Calu3 (cell line): ENCODE data around the gene GHSR. TPM values are rescaled to one million over a fixed set of nuclear protein-coding genes. Genes with fewer than 3 reads are reported as not detected.

Source experiments
- BruUV-seq: library from RNA; stranded (reverse); fragments of 400-500 nt; replicated peaks from 2 replicates; lab custom pipeline; 2021; lab: Mats Ljungman, UMichigan
- CTCF ChIA-PET: fragments of 300-600 bp; sonication (Branson Sonifier 250); formaldehyde crosslinking; loops from one replicate; lab custom pipeline; 2022; ENCODE audit warnings: antibody characterized with exemption; lab: Charles Lee
- DNase-seq: peaks from one replicate; pipeline ENCODE4 v3.0.0; 2022
- H3K27ac Mint-ChIP-seq: one replicate; pipeline ENCODE4 v1.8.0; 2022; ENCODE audit warnings: mixed read lengths; ENCODE audit not compliant: unreplicated experiment
- H3K27me3 Mint-ChIP-seq: one replicate; pipeline ENCODE4 v1.8.0; 2022; ENCODE audit warnings: mixed read lengths; ENCODE audit not compliant: unreplicated experiment
- H3K36me3 Mint-ChIP-seq: one replicate; pipeline ENCODE4 v1.8.0; 2022; ENCODE audit warnings: mild to moderate bottlenecking, moderate library complexity, mixed read lengths; ENCODE audit not compliant: insufficient read depth, unreplicated experiment
- H3K4me1 Mint-ChIP-seq: one replicate; pipeline ENCODE4 v1.8.0; 2022; ENCODE audit warnings: mild to moderate bottlenecking, low read depth, mixed read lengths; ENCODE audit not compliant: unreplicated experiment
- H3K4me3 Mint-ChIP-seq: one replicate; pipeline ENCODE4 v1.8.0; 2022; ENCODE audit warnings: mild to moderate bottlenecking, low read depth, moderate library complexity, mixed read lengths; ENCODE audit not compliant: unreplicated experiment
- H3K9me3 Mint-ChIP-seq: one replicate; pipeline ENCODE4 v1.8.0; 2022; ENCODE audit warnings: low read depth, mixed read lengths; ENCODE audit not compliant: unreplicated experiment
- intact Hi-C: fragments of 100-400 bp; cut with micrococcal nuclease; formaldehyde crosslinking; loops from one replicate; pipeline ENCODE4 v1.10.0; 2022; ENCODE audit not compliant: unreplicated experiment
- total RNA-seq: library from RNA; stranded (reverse); gene quantifications from 2 replicates; pipeline ENCODE4 v1.2.3, GENCODE V29; 2022
- TF ChIP-seq, protein P1 (sequence below): fragments of 200-600 bp; IDR thresholded peaks from one replicate; pipeline ENCODE4 v1.8.0; 2022; ENCODE audit warnings: antibody characterized with exemption; ENCODE audit not compliant: unreplicated experiment

Gene GHSR
- total RNA-seq, 1 experiment from 2014 or later: not detected

DNA sequence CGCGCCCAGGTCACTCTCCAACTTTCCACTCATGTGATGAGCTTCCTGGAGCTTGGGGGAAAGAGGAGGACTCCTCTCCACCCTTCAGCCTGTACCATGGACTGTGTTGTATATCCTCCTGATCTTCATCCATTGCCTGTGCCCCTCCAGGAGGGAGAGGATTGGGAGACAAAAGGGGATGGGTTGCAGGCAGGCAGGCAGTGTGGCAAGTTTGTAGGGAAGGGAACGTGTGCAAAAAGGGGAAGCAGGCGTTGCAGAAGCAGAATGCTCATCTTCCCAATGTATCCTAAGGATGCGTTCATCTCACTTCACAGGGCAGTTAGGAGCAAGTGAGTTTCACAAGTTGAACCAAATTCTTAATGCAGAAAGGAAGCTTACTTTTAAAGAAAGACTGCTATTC, 28.1 kb upstream of the GHSR start:
- H3K27me3 Mint-ChIP-seq: no peaks in the 10 kb centered on the region
- peaks cover 9% of the 10 kb centered on the region for H3K36me3 Mint-ChIP-seq
- H3K4me1 Mint-ChIP-seq: peaks cover 26% of the 10 kb centered on the region
- H3K27ac Mint-ChIP-seq: peak overlapping the region; percentile 82
- DNase-seq: peak; percentile 23
- no TSS peak for BruUV-seq
- no peaks in the 10 kb centered on the region for H3K9me3 Mint-ChIP-seq
- CTCF ChIA-PET: interaction anchor here (0.6 to 2.7 kb wide), 10 partner anchors 9 to 1535 kb away, joined by 3 to 20 read pairs (median 4); partner anchors contain the start of gene TNFSF10
- intact Hi-C loops: loop anchor here (5.0 kb wide), 2 partner anchors 79 to 119 kb away; no protein-coding TSS in a partner anchor
- TF ChIP-seq, protein P1, sequence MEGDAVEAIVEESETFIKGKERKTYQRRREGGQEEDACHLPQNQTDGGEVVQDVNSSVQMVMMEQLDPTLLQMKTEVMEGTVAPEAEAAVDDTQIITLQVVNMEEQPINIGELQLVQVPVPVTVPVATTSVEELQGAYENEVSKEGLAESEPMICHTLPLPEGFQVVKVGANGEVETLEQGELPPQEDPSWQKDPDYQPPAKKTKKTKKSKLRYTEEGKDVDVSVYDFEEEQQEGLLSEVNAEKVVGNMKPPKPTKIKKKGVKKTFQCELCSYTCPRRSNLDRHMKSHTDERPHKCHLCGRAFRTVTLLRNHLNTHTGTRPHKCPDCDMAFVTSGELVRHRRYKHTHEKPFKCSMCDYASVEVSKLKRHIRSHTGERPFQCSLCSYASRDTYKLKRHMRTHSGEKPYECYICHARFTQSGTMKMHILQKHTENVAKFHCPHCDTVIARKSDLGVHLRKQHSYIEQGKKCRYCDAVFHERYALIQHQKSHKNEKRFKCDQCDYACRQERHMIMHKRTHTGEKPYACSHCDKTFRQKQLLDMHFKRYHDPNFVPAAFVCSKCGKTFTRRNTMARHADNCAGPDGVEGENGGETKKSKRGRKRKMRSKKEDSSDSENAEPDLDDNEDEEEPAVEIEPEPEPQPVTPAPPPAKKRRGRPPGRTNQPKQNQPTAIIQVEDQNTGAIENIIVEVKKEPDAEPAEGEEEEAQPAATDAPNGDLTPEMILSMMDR: no peak
- peak overlapping the region; percentile 79 for H3K4me3 Mint-ChIP-seq

DNA sequence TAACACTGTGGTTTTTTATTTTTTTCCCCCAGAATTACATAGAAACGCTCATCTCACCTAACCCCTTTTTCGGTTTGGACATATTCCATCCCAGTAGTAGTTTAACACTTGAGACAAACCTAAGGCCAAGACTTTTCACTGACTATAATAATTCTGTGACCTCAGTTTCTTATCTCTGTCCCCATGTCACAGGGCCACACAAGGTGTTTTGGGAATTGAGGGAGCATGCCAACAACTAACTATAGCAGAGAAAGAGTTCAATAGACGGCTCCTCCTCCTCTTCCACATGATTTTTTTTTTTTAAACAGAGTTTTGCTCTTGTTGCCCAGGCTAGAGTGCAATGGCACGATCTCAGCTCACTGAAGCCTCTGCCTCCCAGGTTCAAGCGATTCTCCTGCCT, 27.4 kb upstream of the GHSR start:
- Mint-ChIP-seq H3K27me3 (no peaks in the 10 kb centered on the region), H3K9me3 (no peaks in the 10 kb centered on the region), H3K36me3 (peaks cover 9% of the 10 kb centered on the region), H3K4me1 (peaks cover 26% of the 10 kb centered on the region), H3K4me3 (no peak overlapping the region), H3K27ac (peak overlapping the region; percentile 82)
- intact Hi-C loops: loop anchor here (5.0 kb wide), 2 partner anchors 78 to 118 kb away; no protein-coding TSS in a partner anchor
- TF ChIP-seq, protein P1: no peak
- CTCF ChIA-PET: interaction anchor here (2.6 to 2.7 kb wide), 2 partner anchors 14 to 120 kb away, joined by 11 to 20 read pairs; no protein-coding TSS in a partner anchor
- DNase-seq: no peak
- BruUV-seq: no TSS peak

DNA sequence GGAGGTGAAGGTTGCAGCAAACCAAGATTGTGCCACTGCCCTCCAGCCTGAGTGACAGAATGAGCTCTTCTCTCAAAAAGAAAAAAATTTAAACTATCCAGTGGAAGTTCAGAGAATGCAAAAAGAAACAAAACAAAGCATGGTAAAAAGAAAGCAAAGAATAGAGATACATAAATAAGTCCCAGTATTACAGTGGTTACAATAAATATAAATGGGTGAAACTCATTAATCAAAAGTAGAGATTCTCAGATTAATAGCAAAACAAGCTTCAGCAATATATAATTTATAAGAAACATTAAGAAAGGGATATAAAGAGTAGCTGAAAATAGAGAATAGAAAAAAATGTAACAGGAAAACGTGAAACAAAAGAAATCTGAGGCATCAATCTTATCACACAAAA, 23.6 kb upstream of the GHSR start:
- Mint-ChIP-seq H3K4me3 (no peak overlapping the region), H3K9me3 (peaks cover 2% of the 10 kb centered on the region), H3K27ac (no peak overlapping the region), H3K36me3 (peaks cover 7% of the 10 kb centered on the region), H3K27me3 (no peaks in the 10 kb centered on the region), H3K4me1 (peaks cover 34% of the 10 kb centered on the region)
- no TSS peak for BruUV-seq
- CTCF ChIA-PET: interaction anchor here (0.7 kb wide), 1 partner anchor 1386 kb away, joined by 3 read pairs; no protein-coding TSS in a partner anchor
- intact Hi-C loops: no loop called here
- DNase-seq: no peak
- TF ChIP-seq, protein P1: no peak

DNA sequence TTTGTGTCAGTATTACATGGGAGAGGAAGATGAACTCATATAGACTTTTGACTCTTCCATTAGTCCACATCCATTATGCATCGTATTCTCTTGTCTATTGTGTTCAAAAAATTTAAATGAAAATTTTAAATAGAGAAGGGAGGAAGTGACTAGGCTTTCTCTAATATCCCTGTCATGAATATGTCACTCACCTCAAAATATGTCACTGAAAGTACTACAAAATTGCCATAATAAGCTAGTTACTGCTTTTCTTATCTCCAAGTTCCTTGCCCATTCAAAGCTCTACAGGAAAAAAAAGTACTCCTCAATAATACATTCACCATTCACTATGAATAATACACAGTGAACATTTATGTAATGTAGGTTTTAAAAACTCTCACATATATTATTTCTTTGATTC, 22.3 kb upstream of the GHSR start:
- Mint-ChIP-seq H3K4me3 (no peak overlapping the region), H3K36me3 (peaks cover 5% of the 10 kb centered on the region), H3K27me3 (no peaks in the 10 kb centered on the region), H3K9me3 (peaks cover 2% of the 10 kb centered on the region), H3K4me1 (peaks cover 29% of the 10 kb centered on the region), H3K27ac (no peak overlapping the region)
- intact Hi-C loops: no loop called here
- DNase-seq: no peak
- BruUV-seq: no TSS peak
- TF ChIP-seq, protein P1: no peak
- CTCF ChIA-PET: interaction anchor here (1.2 kb wide), 1 partner anchor 9 kb away, joined by 4 read pairs; no protein-coding TSS in a partner anchor
